Heart left ventricle (tissue), 16 donors: ENCODE data around the gene MTIF3. TPM values are rescaled to one million over a fixed set of nuclear protein-coding genes. Genes with fewer than 3 reads are reported as not detected.
A peak's percentile ranks its signal among the peaks of the same experiment; 100 is the strongest.

Experiments
- ATAC-seq, 4 donors: fragments of 200-7000 bp; cut with Tn5 transposase; one replicate each; pipeline ENCODE4 v1.9.1; 2020 to 2022; ENCODE audit warnings: moderate library complexity in 4 of 4, mild to moderate bottlenecking in 3 of 4, moderate number of reproducible peaks in 1 of 4
- DNase-seq, 5 donors: peaks; one replicate each; pipeline ENCODE4 v3.0.0-alpha.2; 2020
- H3K27ac ChIP-seq, 12 donors: fragments of 200-600 bp; sonication (generic) in 4 of 12; one replicate each; pipeline versions ENCODE4 v1.5.0 to v1.8.0; 2016 to 2022; ENCODE audit warnings: mild to moderate bottlenecking in 2 of 12
- H3K27me3 ChIP-seq, 9 donors: fragments of 200-600 bp; sonication (generic) in 2 of 9; one replicate each; pipeline versions ENCODE4 v1.5.1 to v1.8.0; 2016 to 2022; ENCODE audit warnings: mild to moderate bottlenecking in 3 of 9
- H3K36me3 ChIP-seq, 9 donors: fragments of 200-600 bp; sonication (generic) in 2 of 9; one replicate each; pipeline versions ENCODE4 v1.5.0 to v1.8.0; 2018 to 2022; ENCODE audit warnings: mild to moderate bottlenecking in 2 of 9
- H3K4me1 ChIP-seq, 12 donors: fragments of 200-600 bp; sonication (generic) in 4 of 12; one replicate each; pipeline versions ENCODE4 v1.5.0 to v1.8.0; 2016 to 2022; ENCODE audit warnings: mild to moderate bottlenecking in 3 of 12
- H3K4me3 ChIP-seq, 12 donors: fragments of 200-600 bp; sonication (generic) in 4 of 12; one replicate each; pipeline versions ENCODE4 v1.5.0 to v1.8.0; 2017 to 2022; ENCODE audit warnings: mild to moderate bottlenecking in 9 of 12, moderate library complexity in 4 of 12
- H3K9me3 ChIP-seq, 12 donors: fragments of 200-600 bp; sonication (generic) in 4 of 12; one replicate each; pipeline versions ENCODE4 v1.5.0 to v1.8.0; 2016 to 2022; ENCODE audit warnings: mild to moderate bottlenecking in 1 of 12
- POLR2A ChIP-seq, 2 donors: fragments of 450-650 bp; IDR thresholded peaks; one replicate each; pipeline ENCODE4 v1.6.1; 2017; ENCODE audit warnings: antibody characterized with exemption in 2 of 2, mild to moderate bottlenecking in 2 of 2, moderate library complexity in 2 of 2
- WGBS, 4 donors: extraction: QIAGEN DNeasy Blood & Tissue Kit in 2 of 4; methylation state at CpG; one replicate each; pipeline versions ENCODE4 v1.1.5 to v1.1.7; 2013 to 2018; 5-methylcytosine and 5-hydroxymethylcytosine counted together
- intact Hi-C, 10 donors: fragments of 100-400 bp; cut with DNase I; formaldehyde crosslinking; loops; one replicate each; pipeline versions ENCODE4 v1.11.1 to v1.14.2; 2022
- polyA plus RNA-seq, 2 donors: library from polyadenylated mRNA; stranded (reverse); fragments of 200-250 nt; gene quantifications; one replicate each; pipeline ENCODE4 v1.2.3, GENCODE V29; 2013
- total RNA-seq, 9 donors: library from RNA; depleted of rRNA in 2 of 9; stranded (reverse); fragments of >200 nt in 2 of 9; fragmentation: NEBNext Ultra II Directional in 3 of 9; extraction: Animal tissue kit (Norgen Biotek cat#: 25700) in 3 of 9; gene quantifications; one replicate each; pipeline versions ENCODE4 v1.1.0 to v1.2.4, GENCODE V29; 2016 to 2023
- TF ChIP-seq, protein P1 (sequence below), 12 donors: fragments of 200-600 bp; sonication (generic) in 4 of 12; IDR thresholded peaks; one replicate each; pipeline versions ENCODE4 v1.5.0 to v1.8.0; 2018 to 2022; ENCODE audit warnings: antibody characterized with exemption in 12 of 12, mild to moderate bottlenecking in 5 of 12
- donor health status: ischemic (EF 13 %, LVEDD 7.1; RV severe dilation, severe dysfunction).
- donor health status: healthy with polysubstance abuse.
- donor health status: DM: no; HTN: yes; CAD: no.
- donor health status: DM: no; HTN: no; CAD: no.
- donor health status: ischemic (EF 25% LVEDD 6.9; RV normal size, moderate dysfunction).
- donor health status: ischemic (EF 25% LVEDD 5.7; RV mildly dilated, moderate dysfunction).
- donor health status: healthy.
- donor health status: DM: yes; HTN: yes; CAD: no.
- donor health status: ischemic (EF 35%, LVEDD 5.7; RV mildly dilated, moderate dysfunction).
- donor health status: nonischemic (EF 11% LVEDD 7.7; RV severe dilation, severe dysfunction).
- donor health status: DM: yes; HTN: yes; CAD: no.
- donor health status: PGD.
- donor health status: ischemic (EF 29% LVEDD 5.4; RV normal size, mild dysfunction).
- donor health status: nonischemic (EF 23%, LVEDD 6.1; RV moderate dilation, normal function).

MTIF3 gene
- total and polyA plus RNA-seq, 11 donors = 101 to 257 (median 136) TPM

DNA sequence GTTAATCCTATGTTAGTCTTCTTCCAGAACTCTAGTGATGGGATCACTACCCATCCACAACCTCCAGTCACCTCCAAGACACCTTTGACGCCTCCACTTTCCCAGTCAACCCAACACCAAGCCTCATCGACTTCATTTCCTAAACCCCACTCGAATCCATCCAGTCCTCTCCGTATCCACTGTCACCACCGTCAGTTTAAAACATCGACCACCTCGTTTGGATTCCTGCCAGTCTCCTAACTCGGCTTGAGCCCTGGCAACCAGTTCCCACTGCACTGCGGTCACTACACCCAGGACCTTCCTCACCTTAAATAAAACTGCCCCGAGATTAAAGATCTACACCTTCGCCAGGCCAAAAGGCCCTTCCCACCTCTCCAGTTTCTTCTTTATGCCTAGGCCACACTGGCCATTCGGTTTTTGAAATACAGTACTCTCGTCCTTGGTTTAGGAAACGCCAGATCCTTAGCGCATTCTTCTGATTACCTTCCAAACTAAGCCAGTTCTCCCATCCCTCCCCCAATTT, 1.2 kb downstream of the MTIF3 start:
- ATAC-seq = no peak
- DNase-seq = no peak
- Histone ChIP-seq H3K27ac (peak overlapping the region; percentile 95 to 100 (median 98)), H3K27me3 (no peaks in the 10 kb centered on the region), H3K9me3 (no peaks in the 10 kb centered on the region), H3K36me3 (peaks cover 0 to 11% (median 3%) of the 10 kb centered on the region in 9 donors), H3K4me1 (peaks cover 3 to 54% (median 39%) of the 10 kb centered on the region in 12 donors), H3K4me3 (peak overlapping the region; percentile 38 to 97 (median 86))
- 43 to 55% (median 45%) methylated on average over 15 of the region's 15 CpGs for WGBS, 4 donors
- intact Hi-C loops = loop anchor here in 2 of 10 donors (1.0 to 2.0 kb wide), 2 partner anchors 22 to 24 kb away; no protein-coding TSS in a partner anchor
- no peak for TF ChIP-seq POLR2A (IDR thresholded peaks at IDR 0.05)
- TF ChIP-seq, protein P1, sequence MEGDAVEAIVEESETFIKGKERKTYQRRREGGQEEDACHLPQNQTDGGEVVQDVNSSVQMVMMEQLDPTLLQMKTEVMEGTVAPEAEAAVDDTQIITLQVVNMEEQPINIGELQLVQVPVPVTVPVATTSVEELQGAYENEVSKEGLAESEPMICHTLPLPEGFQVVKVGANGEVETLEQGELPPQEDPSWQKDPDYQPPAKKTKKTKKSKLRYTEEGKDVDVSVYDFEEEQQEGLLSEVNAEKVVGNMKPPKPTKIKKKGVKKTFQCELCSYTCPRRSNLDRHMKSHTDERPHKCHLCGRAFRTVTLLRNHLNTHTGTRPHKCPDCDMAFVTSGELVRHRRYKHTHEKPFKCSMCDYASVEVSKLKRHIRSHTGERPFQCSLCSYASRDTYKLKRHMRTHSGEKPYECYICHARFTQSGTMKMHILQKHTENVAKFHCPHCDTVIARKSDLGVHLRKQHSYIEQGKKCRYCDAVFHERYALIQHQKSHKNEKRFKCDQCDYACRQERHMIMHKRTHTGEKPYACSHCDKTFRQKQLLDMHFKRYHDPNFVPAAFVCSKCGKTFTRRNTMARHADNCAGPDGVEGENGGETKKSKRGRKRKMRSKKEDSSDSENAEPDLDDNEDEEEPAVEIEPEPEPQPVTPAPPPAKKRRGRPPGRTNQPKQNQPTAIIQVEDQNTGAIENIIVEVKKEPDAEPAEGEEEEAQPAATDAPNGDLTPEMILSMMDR (IDR thresholded peaks at IDR 0.05) = no peak

DNA sequence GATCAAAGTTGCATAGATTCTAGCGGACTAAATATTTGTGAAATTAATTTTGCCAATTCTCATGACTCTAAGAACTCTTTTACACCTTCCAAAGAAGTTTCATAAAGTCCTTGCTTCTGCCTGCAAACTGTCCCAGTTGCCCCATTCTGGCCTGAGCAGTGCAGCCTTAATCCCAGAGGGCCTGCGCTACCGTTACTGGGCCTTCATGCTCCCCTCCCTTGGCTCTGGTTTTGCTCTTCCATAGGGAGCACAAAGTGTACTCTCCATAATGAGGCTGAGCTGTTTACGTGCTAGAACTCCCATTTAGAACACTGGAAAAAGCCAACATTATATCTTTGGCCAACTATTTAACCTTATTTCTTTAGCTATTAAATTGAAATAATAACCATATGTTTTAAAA, 2.1 kb downstream of the MTIF3 start:
- 27 to 47% (median 40%) methylated on average over 4 of the region's 4 CpGs for WGBS, 4 donors
- DNase-seq (no peak), ATAC-seq (peak in 3 of 4 donors; percentile 28 to 79 (median 39))
- peak overlapping the region in 9 of 12 donors; percentile 17 to 97 (median 89) for H3K4me3 ChIP-seq
- TF ChIP-seq, protein P1 (IDR thresholded peaks at IDR 0.05) = no peak
- no peak for TF ChIP-seq POLR2A (IDR thresholded peaks at IDR 0.05)
- peaks cover 0 to 18% (median 8%) of the 10 kb centered on the region in 9 donors for H3K36me3 ChIP-seq
- H3K27ac ChIP-seq = peak overlapping the region; percentile 95 to 100 (median 98)
- no peaks in the 10 kb centered on the region for H3K9me3 ChIP-seq
- peaks cover 3 to 54% (median 39%) of the 10 kb centered on the region in 12 donors for H3K4me1 ChIP-seq
- intact Hi-C loops = loop anchor here in 1 of 10 donors (2.0 kb wide), 1 partner anchor 22 kb away; no protein-coding TSS in a partner anchor
- no peaks in the 10 kb centered on the region for H3K27me3 ChIP-seq

DNA sequence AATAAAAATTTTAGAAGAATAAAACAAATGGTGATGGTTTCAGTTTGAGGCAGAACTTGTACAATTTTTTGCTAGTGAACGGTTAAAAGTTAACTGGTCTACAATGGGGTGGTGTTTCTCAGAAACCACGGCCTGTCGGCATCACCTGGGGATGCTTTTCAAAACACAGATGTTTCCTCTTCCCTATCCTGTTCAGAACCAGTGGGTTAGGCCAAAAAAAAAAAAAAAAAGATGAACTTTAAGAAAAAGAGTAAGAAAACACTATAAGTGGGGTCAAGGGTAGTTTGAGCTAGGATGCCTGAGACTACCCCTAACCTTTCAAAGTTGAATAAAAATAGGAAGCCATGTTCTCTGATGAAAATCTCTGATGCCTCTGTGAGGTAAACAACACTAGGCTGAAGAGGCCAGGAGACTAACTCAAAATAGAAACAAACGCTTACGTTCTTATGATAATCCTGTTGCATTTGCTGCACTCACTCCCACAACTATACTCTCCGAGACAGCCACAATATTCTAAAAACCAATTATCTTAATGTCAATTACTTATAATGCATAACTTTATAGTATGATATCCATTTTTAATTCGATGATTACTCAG, 3.3 kb downstream of the MTIF3 start:
- Histone ChIP-seq H3K27ac (peak overlapping the region; percentile 95 to 100 (median 98)), H3K4me1 (peaks cover 3 to 60% (median 41%) of the 10 kb centered on the region in 12 donors), H3K36me3 (peaks cover 0 to 26% (median 14%) of the 10 kb centered on the region in 9 donors), H3K4me3 (peak overlapping the region in 7 of 12 donors; percentile 11 to 96 (median 73)), H3K27me3 (no peaks in the 10 kb centered on the region), H3K9me3 (no peaks in the 10 kb centered on the region)
- 26 to 36% (median 31%) methylated on average over 7 of the region's 7 CpGs for WGBS, 4 donors
- TF ChIP-seq, protein P1 (IDR thresholded peaks at IDR 0.05) = no peak
- peak in 1 of 2 donors; percentile 33 for TF ChIP-seq POLR2A (IDR thresholded peaks at IDR 0.05)
- peak in 3 of 4 donors; percentile 4 to 53 (median 27) for ATAC-seq
- intact Hi-C loops = loop anchor here in 1 of 10 donors (2.0 kb wide), 1 partner anchor 22 kb away; the partner anchor contains the start of gene GTF3A
- DNase-seq = no peak

DNA sequence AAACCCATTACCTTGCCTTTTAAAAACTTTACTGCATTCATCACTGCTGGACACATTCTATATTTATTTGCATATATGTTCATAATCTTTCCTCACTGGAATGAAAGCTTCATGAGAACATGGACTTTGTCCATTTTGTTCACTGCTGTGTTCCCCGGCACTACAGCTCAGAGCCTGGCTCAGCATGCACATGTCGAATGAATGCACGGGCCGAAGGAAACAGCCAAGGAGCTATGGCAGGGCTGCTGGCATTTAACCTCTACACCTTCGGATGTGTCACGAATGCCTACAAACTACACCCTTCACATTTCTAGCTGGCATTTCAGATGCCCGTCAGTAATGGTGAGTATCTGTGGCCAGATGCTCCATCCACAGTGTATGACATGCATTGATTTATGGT, 7.6 kb downstream of the MTIF3 start:
- intact Hi-C loops = no loop called here
- peaks cover 0 to 67% (median 35%) of the 10 kb centered on the region in 9 donors for H3K36me3 ChIP-seq
- no peaks in the 10 kb centered on the region for H3K9me3 ChIP-seq
- DNase-seq (no peak), ATAC-seq (no peak)
- no peak overlapping the region for H3K27ac ChIP-seq
- peaks cover 0 to 47% (median 23%) of the 10 kb centered on the region in 12 donors for H3K4me1 ChIP-seq
- WGBS, 4 donors = 91 to 98% (median 93%) methylated on average over 7 of the region's 7 CpGs
- H3K27me3 ChIP-seq = no peaks in the 10 kb centered on the region
- TF ChIP-seq, protein P1 (IDR thresholded peaks at IDR 0.05) = no peak
- TF ChIP-seq POLR2A (IDR thresholded peaks at IDR 0.05) = no peak
- H3K4me3 ChIP-seq = no peak overlapping the region
